ENCODE data around the gene BSPRY. TPM values are rescaled to one million over a fixed set of nuclear protein-coding genes. Genes with fewer than 3 reads are reported as not detected.

The BSPRY gene
- total and polyA plus RNA-seq, 4 donors = 8.8 to 12.7 (median 11.0) TPM

DNA sequence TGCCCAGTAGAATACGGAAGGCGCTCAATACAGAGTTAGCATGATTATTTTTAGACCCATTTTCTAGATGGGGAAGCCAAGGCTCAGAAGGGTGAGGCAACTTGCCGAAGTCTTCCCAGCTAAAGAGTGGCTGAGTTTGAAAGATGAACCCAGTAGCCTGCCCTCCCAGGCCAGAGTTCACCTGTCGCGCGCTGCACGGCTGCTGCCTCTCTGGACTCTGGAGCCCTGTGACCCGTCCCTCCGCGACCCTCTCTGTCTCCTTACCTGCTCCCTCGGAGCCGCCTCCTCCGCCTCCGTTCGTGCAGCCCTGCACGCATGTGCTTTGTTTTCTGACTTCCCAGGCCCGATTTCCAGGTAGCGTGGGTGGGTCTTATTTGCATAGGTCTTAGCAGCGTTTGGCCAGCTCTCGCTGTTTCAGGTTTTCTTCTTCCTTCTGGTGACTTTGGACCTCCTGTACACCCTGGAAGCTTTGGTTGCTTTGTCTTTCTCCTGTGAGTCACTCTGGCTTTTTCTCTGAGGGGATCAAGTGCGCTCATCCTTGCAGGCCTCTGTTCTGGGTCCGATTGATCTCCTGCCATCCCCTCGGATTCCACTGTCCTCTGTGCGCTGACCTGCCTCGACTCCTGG lies 46.4 kb upstream of the BSPRY start, which contains the start of gene RNF183:
Gene RNF183 (minus strand): TSS at position 585 of the 627 bp plus-strand sequence. CDS start 5,192 bp downstream, outside the sequence.
- H3K27me3 ChIP-seq (ENCODE audit: control insufficient read depth in 3 of 3, insufficient read depth in 3 of 3, low read length in 2 of 3) = no peaks in the 10 kb centered on the region
- TF ChIP-seq, protein P1, sequence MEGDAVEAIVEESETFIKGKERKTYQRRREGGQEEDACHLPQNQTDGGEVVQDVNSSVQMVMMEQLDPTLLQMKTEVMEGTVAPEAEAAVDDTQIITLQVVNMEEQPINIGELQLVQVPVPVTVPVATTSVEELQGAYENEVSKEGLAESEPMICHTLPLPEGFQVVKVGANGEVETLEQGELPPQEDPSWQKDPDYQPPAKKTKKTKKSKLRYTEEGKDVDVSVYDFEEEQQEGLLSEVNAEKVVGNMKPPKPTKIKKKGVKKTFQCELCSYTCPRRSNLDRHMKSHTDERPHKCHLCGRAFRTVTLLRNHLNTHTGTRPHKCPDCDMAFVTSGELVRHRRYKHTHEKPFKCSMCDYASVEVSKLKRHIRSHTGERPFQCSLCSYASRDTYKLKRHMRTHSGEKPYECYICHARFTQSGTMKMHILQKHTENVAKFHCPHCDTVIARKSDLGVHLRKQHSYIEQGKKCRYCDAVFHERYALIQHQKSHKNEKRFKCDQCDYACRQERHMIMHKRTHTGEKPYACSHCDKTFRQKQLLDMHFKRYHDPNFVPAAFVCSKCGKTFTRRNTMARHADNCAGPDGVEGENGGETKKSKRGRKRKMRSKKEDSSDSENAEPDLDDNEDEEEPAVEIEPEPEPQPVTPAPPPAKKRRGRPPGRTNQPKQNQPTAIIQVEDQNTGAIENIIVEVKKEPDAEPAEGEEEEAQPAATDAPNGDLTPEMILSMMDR (IDR thresholded peaks at IDR 0.05; ENCODE audit: control extremely low read depth, extremely low read depth) = no peak
- H3K9ac ChIP-seq (ENCODE audit: insufficient read depth in 1 of 2, low read length in 2 of 2) = no peak within 1 kb of the TSS
- ATAC-seq (ENCODE audit: insufficient read depth, low FRiP score) (no peak), DNase-seq (no peak)
- H3K4me1 ChIP-seq (ENCODE audit: control insufficient read depth in 5 of 5, insufficient read depth in 5 of 5, low read length in 5 of 5) = no peaks in the 10 kb centered on the region
- H3K9me3 ChIP-seq (ENCODE audit: control insufficient read depth in 4 of 4, insufficient read depth in 3 of 4, low read length in 3 of 4) = peaks cover 0 to 2% (median 0%) of the 10 kb centered on the region in 4 donors
- no peak within 1 kb of the TSS for H3K4me3 ChIP-seq
- 77 to 84% methylated on average over 25 of the region's 25 CpGs for WGBS, 2 donors
- H3K27ac ChIP-seq (ENCODE audit: low read depth in 1 of 2, low read length in 1 of 2) = no peak within 1 kb of the TSS
- H3K36me3 ChIP-seq (ENCODE audit: control insufficient read depth in 4 of 4, insufficient read depth in 4 of 4, low read length in 4 of 4) = no peaks in the 10 kb centered on the region

DNA sequence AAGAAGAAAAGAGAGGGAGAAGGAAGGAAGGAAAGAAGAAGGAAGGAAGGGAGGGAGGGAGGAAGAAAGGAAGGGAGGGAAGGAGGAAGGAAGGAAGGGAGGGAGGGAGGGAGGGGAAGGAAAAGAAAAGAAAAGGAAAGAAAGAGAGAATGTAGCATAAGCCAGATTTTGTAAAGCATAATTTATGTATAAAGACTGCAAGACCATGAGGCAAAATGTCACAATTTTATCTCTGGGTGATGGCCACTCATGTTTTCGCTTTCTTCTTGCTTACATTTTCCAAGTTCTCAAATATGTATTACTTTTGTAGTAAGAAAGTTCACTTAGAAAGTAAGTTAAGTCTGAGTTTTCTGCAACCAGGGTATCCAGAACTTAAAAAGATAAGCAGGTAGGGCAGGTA lies 42.8 kb upstream of the BSPRY start:
- H3K9me3 ChIP-seq (ENCODE audit: control insufficient read depth in 4 of 4, insufficient read depth in 3 of 4, low read length in 3 of 4) = no peaks in the 10 kb centered on the region
- no peak overlapping the region for H3K27ac ChIP-seq (ENCODE audit: low read depth in 1 of 2, low read length in 1 of 2)
- H3K36me3 ChIP-seq (ENCODE audit: control insufficient read depth in 4 of 4, insufficient read depth in 4 of 4, low read length in 4 of 4) = no peaks in the 10 kb centered on the region
- ATAC-seq (ENCODE audit: insufficient read depth, low FRiP score) = no peak
- WGBS, 2 donors = 93 to 96% methylated on average over 1 of the region's 1 CpG
- H3K9ac ChIP-seq (ENCODE audit: insufficient read depth in 1 of 2, low read length in 2 of 2) = no peak overlapping the region
- H3K27me3 ChIP-seq (ENCODE audit: control insufficient read depth in 3 of 3, insufficient read depth in 3 of 3, low read length in 2 of 3) = no peaks in the 10 kb centered on the region
- TF ChIP-seq, protein P1 (IDR thresholded peaks at IDR 0.05; ENCODE audit: control extremely low read depth, extremely low read depth) = no peak
- H3K4me3 ChIP-seq = no peak overlapping the region
- peaks cover 0 to 6% (median 1%) of the 10 kb centered on the region in 5 donors for H3K4me1 ChIP-seq (ENCODE audit: control insufficient read depth in 5 of 5, insufficient read depth in 5 of 5, low read length in 5 of 5)
- no peak for DNase-seq

DNA sequence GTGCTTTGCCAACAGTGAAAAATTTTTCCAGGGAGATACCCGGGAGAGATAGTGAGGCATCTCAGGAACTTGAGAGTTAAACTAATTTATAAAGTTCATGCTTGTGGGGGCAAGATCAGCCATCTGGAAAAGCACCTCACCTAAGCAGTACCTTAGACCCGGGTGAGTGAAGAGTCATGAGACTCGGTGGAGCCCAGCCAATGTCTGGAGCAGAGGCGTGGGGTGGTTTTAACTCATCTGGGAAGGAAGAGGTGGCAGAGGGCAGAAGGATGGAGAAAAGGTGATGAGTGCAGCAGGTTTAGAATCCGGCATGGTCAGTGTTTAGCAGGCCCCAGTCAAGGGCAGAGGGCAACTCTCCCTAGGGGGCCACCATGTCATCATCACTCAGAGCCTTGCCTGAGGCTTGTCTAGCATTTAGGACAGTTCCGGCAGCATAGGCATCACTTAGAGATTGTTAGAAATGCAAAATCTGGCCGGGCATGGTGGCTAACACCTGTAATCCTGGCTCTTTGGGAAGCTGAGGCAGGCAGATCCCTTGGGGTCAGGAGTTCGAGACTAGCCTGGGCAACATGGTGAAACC lies 41.9 kb upstream of the BSPRY start:
- DNase-seq (no peak), ATAC-seq (ENCODE audit: insufficient read depth, low FRiP score) (no peak)
- TF ChIP-seq, protein P1 (IDR thresholded peaks at IDR 0.05; ENCODE audit: control extremely low read depth, extremely low read depth) = no peak

More for the DNA sequence above, 41.9 kb upstream of the BSPRY start:
- Histone ChIP-seq H3K9ac (ENCODE audit: insufficient read depth in 1 of 2, low read length in 2 of 2) (no peak overlapping the region), H3K4me1 (ENCODE audit: control insufficient read depth in 5 of 5, insufficient read depth in 5 of 5, low read length in 5 of 5) (peaks cover 0 to 6% (median 1%) of the 10 kb centered on the region in 5 donors), H3K27me3 (ENCODE audit: control insufficient read depth in 3 of 3, insufficient read depth in 3 of 3, low read length in 2 of 3) (no peaks in the 10 kb centered on the region), H3K9me3 (ENCODE audit: control insufficient read depth in 4 of 4, insufficient read depth in 3 of 4, low read length in 3 of 4) (no peaks in the 10 kb centered on the region), H3K4me3 (no peak overlapping the region), H3K36me3 (ENCODE audit: control insufficient read depth in 4 of 4, insufficient read depth in 4 of 4, low read length in 4 of 4) (no peaks in the 10 kb centered on the region), H3K27ac (ENCODE audit: low read depth in 1 of 2, low read length in 1 of 2) (no peak overlapping the region)
- WGBS, 2 donors = 75 to 76% methylated on average over 8 of the region's 8 CpGs
